Uterus (tissue), 4 donors: Measurements from ENCODE around the gene CLSTN2. TPM values are rescaled to one million over a fixed set of nuclear protein-coding genes. Genes with fewer than 3 reads are reported as not detected.

Source experiments
- DNase-seq, 2 donors: peaks; one replicate each; pipeline ENCODE4 v3.0.0-alpha.2; 2019 to 2020
- H3K27ac ChIP-seq, 2 donors: fragments of 200-600 bp; sonication (generic); 1 replicate in 1 of 2; 2 replicates in 1 of 2; pipeline ENCODE4 v1.5.1; 2016 to 2018
- H3K27me3 ChIP-seq, 2 donors: fragments of 200-600 bp; sonication (generic); one replicate each; pipeline ENCODE4 v1.5.1; 2018 to 2019; ENCODE audit warnings: control low read depth in 1 of 2
- H3K36me3 ChIP-seq, 2 donors: fragments of 200-600 bp; sonication (generic); one replicate each; pipeline ENCODE4 v1.5.1; 2019; ENCODE audit warnings: control low read depth in 1 of 2
- H3K4me1 ChIP-seq, 2 donors: fragments of 200-600 bp; sonication (generic); one replicate each; pipeline ENCODE4 v1.5.1; 2018 to 2019; ENCODE audit warnings: control low read depth in 1 of 2
- H3K4me3 ChIP-seq, 2 donors: fragments of 200-600 bp; sonication (generic); 1 replicate in 1 of 2; 2 replicates in 1 of 2; pipeline ENCODE4 v1.5.1; 2018 to 2019; ENCODE audit warnings: mild to moderate bottlenecking in 1 of 2
- H3K9me3 ChIP-seq, 2 donors: fragments of 200-600 bp; sonication (generic); one replicate each; pipeline ENCODE4 v1.5.1; 2019; ENCODE audit warnings: control low read depth in 1 of 2
- CTCF ChIP-seq, 4 experiments: fragments of 200-600 bp in 2 of 4; fragments of 450-650 bp in 2 of 4; sonication (generic) in 2 of 4; IDR thresholded peaks; one replicate each; pipeline ENCODE4 v1.5.1; 2016 to 2019; ENCODE audit warnings: antibody characterized with exemption in 4 of 4, mild to moderate bottlenecking in 2 of 4, moderate library complexity in 1 of 4
- POLR2A ChIP-seq, 2 donors: fragments of 450-650 bp; IDR thresholded peaks; one replicate each; pipeline ENCODE4 v1.6.1; 2016; ENCODE audit warnings: antibody characterized with exemption in 2 of 2, mild to moderate bottlenecking in 1 of 2, moderate library complexity in 1 of 2
- intact Hi-C: fragments of 100-400 bp; cut with DNase I; formaldehyde crosslinking; loops from one replicate; pipeline ENCODE4 v1.15.1; 2023; ENCODE audit warnings: low total_unique reads
- total RNA-seq, 4 donors: library from RNA; depleted of rRNA in 3 of 4; stranded (reverse); fragments of >200 nt in 3 of 4; gene quantifications; one replicate each; pipeline versions ENCODE4 v1.1.0 to v1.2.4, GENCODE V29; 2014 to 2023
- donor health status: DM: yes; HTN: yes; CAD: no.

CLSTN2 gene
- total RNA-seq, 4 donors from 2014 or later = 4.7 to 32.2 (median 19.2) TPM

- Histone ChIP-seq H3K4me3 (no peak overlapping the region), H3K36me3 (no peaks in the 10 kb centered on the region), H3K27ac (no peak overlapping the region), H3K27me3 (no peaks in the 10 kb centered on the region), H3K4me1 (no peaks in the 10 kb centered on the region), H3K9me3 (no peaks in the 10 kb centered on the region)
- no peak for DNase-seq
- no peak for TF ChIP-seq CTCF (IDR thresholded peaks at IDR 0.05)
- TF ChIP-seq POLR2A (IDR thresholded peaks at IDR 0.05) = no peak
- intact Hi-C loops = no loop called here
These were observed 133.6 kb downstream of the CLSTN2 start for GRCh38 chr3:140068494-140069017.

GRCh38 chr3:140073278-140074045, 138.5 kb downstream of the CLSTN2 start:
- no peaks in the 10 kb centered on the region for H3K4me1 ChIP-seq
- TF ChIP-seq CTCF (IDR thresholded peaks at IDR 0.05) (no peak), POLR2A (IDR thresholded peaks at IDR 0.05) (no peak)
- no peaks in the 10 kb centered on the region for H3K36me3 ChIP-seq
- H3K27me3 ChIP-seq = no peaks in the 10 kb centered on the region
- intact Hi-C loops = no loop called here
- DNase-seq = no peak
- H3K9me3 ChIP-seq = no peaks in the 10 kb centered on the region
- no peak overlapping the region for H3K4me3 ChIP-seq
- H3K27ac ChIP-seq = no peak overlapping the region

GRCh38 chr3:140076552-140076951, 141.6 kb downstream of the CLSTN2 start:
- Histone ChIP-seq H3K36me3 (no peaks in the 10 kb centered on the region), H3K27ac (no peak overlapping the region), H3K9me3 (no peaks in the 10 kb centered on the region), H3K4me3 (no peak overlapping the region), H3K27me3 (no peaks in the 10 kb centered on the region), H3K4me1 (no peaks in the 10 kb centered on the region)
- intact Hi-C loops = no loop called here
- no peak for DNase-seq
- TF ChIP-seq POLR2A (IDR thresholded peaks at IDR 0.05) (no peak), CTCF (IDR thresholded peaks at IDR 0.05) (no peak)

- H3K27ac ChIP-seq = no peak overlapping the region
These were observed 142.4 kb downstream of the CLSTN2 start for GRCh38 chr3:140077406-140077805.

More at GRCh38 chr3:140077406-140077805, 142.4 kb downstream of the CLSTN2 start:
- Histone ChIP-seq H3K9me3 (no peaks in the 10 kb centered on the region), H3K4me3 (no peak overlapping the region), H3K27me3 (no peaks in the 10 kb centered on the region), H3K4me1 (no peaks in the 10 kb centered on the region), H3K36me3 (no peaks in the 10 kb centered on the region)
- intact Hi-C loops = no loop called here
- TF ChIP-seq CTCF (IDR thresholded peaks at IDR 0.05) (no peak), POLR2A (IDR thresholded peaks at IDR 0.05) (no peak)
- no peak for DNase-seq
